Body of pancreas (tissue), 4 donors: ENCODE measurements around the gene CR2. TPM values are rescaled to one million over a fixed set of nuclear protein-coding genes. Genes with fewer than 3 reads are reported as not detected.
"Not testable (repeated sequence)": the region's sequence is repeated elsewhere in the genome, so short reads cannot be mapped to it uniquely, and the experiment has no call there.

Experiments used
- ATAC-seq: fragments of 150-250 bp; one replicate; pipeline ENCODE4 v1.9.1; 2016
- DNase-seq, 4 donors: peaks; one replicate each; pipeline ENCODE4 v3.0.0-alpha.2; 2019
- H3K27ac ChIP-seq, 4 donors: fragments of 200-600 bp; sonication (generic); 1 replicate in 3 of 4; 2 replicates in 1 of 4; pipeline versions ENCODE4 v1.5.1 to v1.6.1; 2016 to 2019; ENCODE audit warnings: mild to moderate bottlenecking in 1 of 4, mixed read lengths in 1 of 4, moderate library complexity in 1 of 4
- H3K27me3 ChIP-seq, 2 donors: fragments of 200-600 bp; sonication (generic); one replicate each; pipeline ENCODE4 v1.6.0; 2016; ENCODE audit warnings: mild to moderate bottlenecking in 1 of 2
- H3K36me3 ChIP-seq, 2 donors: fragments of 200-600 bp; sonication (generic); replicated peaks in 1 of 2; 2 replicates each; pipeline ENCODE4 v1.5.1; 2016; ENCODE audit warnings: low read depth in 2 of 2; ENCODE audit not compliant: insufficient read depth in 1 of 2
- H3K4me1 ChIP-seq: fragments of 200-600 bp; sonication (generic); one replicate; pipeline ENCODE4 v1.6.0; 2016
- H3K4me3 ChIP-seq, 2 donors: fragments of 200-600 bp; sonication (generic); 1 replicate in 1 of 2; 2 replicates in 1 of 2; pipeline ENCODE4 v1.5.1; 2016 to 2019
- H3K9me3 ChIP-seq, 3 donors: fragments of 200-600 bp; sonication (generic); 1 replicate in 2 of 3; 2 replicates in 1 of 3; pipeline ENCODE4 v1.5.1; 2016
- CTCF ChIP-seq, 7 experiments: fragments of 450-650 bp in 4 of 7; fragments of 200-600 bp in 3 of 7; sonication (generic) in 3 of 7; IDR thresholded peaks; one replicate each; pipeline ENCODE4 v1.5.1; 2016 to 2019; ENCODE audit warnings: antibody characterized with exemption in 7 of 7
- POLR2A ChIP-seq, 3 donors: fragments of 450-650 bp; IDR thresholded peaks; one replicate each; pipeline ENCODE4 v1.6.1; 2016; ENCODE audit warnings: antibody characterized with exemption in 3 of 3, mild to moderate bottlenecking in 2 of 3
- WGBS, 2 donors: methylation state at CpG; one replicate each; pipeline ENCODE4 v1.1.5; 2017; 5-methylcytosine and 5-hydroxymethylcytosine counted together
- intact Hi-C: fragments of 100-400 bp; cut with DNase I; formaldehyde crosslinking; loops from one replicate; pipeline ENCODE4 v1.15.1; 2023
- total RNA-seq, 2 donors: library from RNA; depleted of rRNA; stranded (reverse); fragments of >200 nt; gene quantifications; one replicate each; pipeline ENCODE4 v1.1.0, GENCODE V29; 2016

CR2 gene
- total RNA-seq, 2 donors from 2014 or later = not detected

GRCh38 chr1:207493212-207493611 lies 39.1 kb downstream of the CR2 start:
- no peak for DNase-seq
- WGBS, 2 donors = 76 to 78% methylated on average over 3 of the region's 3 CpGs
- Histone ChIP-seq H3K9me3 (no peaks in the 10 kb centered on the region), H3K27ac (no peak overlapping the region), H3K4me3 (no peak overlapping the region), H3K27me3 (peaks cover 0 to 14% of the 10 kb centered on the region in 2 donors), H3K36me3 (no peaks in the 10 kb centered on the region), H3K4me1 (peaks cover 11% of the 10 kb centered on the region)
- intact Hi-C loops = no loop called here
- no peak for TF ChIP-seq POLR2A (IDR thresholded peaks at IDR 0.05)
- no peak for TF ChIP-seq CTCF (IDR thresholded peaks at IDR 0.05)
- no peak for ATAC-seq

GRCh38 chr1:207494171-207494570 lies 40.0 kb downstream of the CR2 start:
- H3K4me1 ChIP-seq = peaks cover 11% of the 10 kb centered on the region

GRCh38 chr1:207495281-207495680 lies 41.2 kb downstream of the CR2 start:
- intact Hi-C loops, H3K27ac ChIP-seq, H3K9me3 ChIP-seq, DNase-seq, H3K4me3 ChIP-seq, ATAC-seq, H3K36me3 ChIP-seq: not testable (repeated sequence)
- peaks cover 11% of the 10 kb centered on the region for H3K4me1 ChIP-seq
- H3K27me3 ChIP-seq = peaks cover 0 to 20% of the 10 kb centered on the region in 2 donors
- WGBS, 2 donors = 72 to 82% methylated on average over 8 of the region's 8 CpGs

More at GRCh38 chr1:207494171-207494570, 40.0 kb downstream of the CR2 start:
- no peaks in the 10 kb centered on the region for H3K9me3 ChIP-seq
- ATAC-seq = no peak
- no peak for DNase-seq
- TF ChIP-seq POLR2A (IDR thresholded peaks at IDR 0.05) = no peak
- TF ChIP-seq CTCF (IDR thresholded peaks at IDR 0.05) = no peak
- H3K27me3 ChIP-seq = peaks cover 0 to 18% of the 10 kb centered on the region in 2 donors
- no peak overlapping the region for H3K27ac ChIP-seq
- intact Hi-C loops = no loop called here
- no peak overlapping the region for H3K4me3 ChIP-seq
- WGBS, 2 donors = 84 to 92% methylated on average over 1 of the region's 1 CpG
- no peaks in the 10 kb centered on the region for H3K36me3 ChIP-seq

GRCh38 chr1:207495801-207496792 lies 42.0 kb downstream of the CR2 start, which contains the start of gene CR1:
Gene CR1, plus strand, starts transcription at chr1:207496157. Its CDS starts 111 bp downstream, at chr1:207496268.
- Histone ChIP-seq H3K27ac (no peak within 1 kb of the TSS), H3K9me3 (no peaks in the 10 kb centered on the region), H3K4me1 (peaks cover 11% of the 10 kb centered on the region), H3K27me3 (peaks cover 0 to 20% of the 10 kb centered on the region in 2 donors), H3K4me3 (no peak within 1 kb of the TSS), H3K36me3 (no peaks in the 10 kb centered on the region)
- TF ChIP-seq CTCF (IDR thresholded peaks at IDR 0.05) (no peak), POLR2A (IDR thresholded peaks at IDR 0.05) (no peak)
- ATAC-seq = peak; percentile 24
- peak in 3 of 4 donors; percentile 16 to 38 (median 25) for DNase-seq
- intact Hi-C loops = no loop called here
- WGBS, 2 donors = 6 to 14% methylated on average over 23 to 35 of the region's 68 CpGs

- Histone ChIP-seq H3K9me3 (no peaks in the 10 kb centered on the region), H3K27me3 (peaks cover 0 to 20% of the 10 kb centered on the region in 2 donors), H3K27ac (no peak overlapping the region), H3K4me3 (no peak overlapping the region), H3K4me1 (peaks cover 11% of the 10 kb centered on the region), H3K36me3 (no peaks in the 10 kb centered on the region)
- DNase-seq (peak in 1 of 4 donors; percentile 4), ATAC-seq (no peak)
- TF ChIP-seq POLR2A (IDR thresholded peaks at IDR 0.05) (no peak), CTCF (IDR thresholded peaks at IDR 0.05) (no peak)
- intact Hi-C loops = no loop called here
- WGBS, 2 donors = 37 to 47% methylated on average over 5 of the region's 5 CpGs
Observed at GRCh38 chr1:207497941-207498340, 43.8 kb downstream of the CR2 start.
